NT2/D1 (cell line): ENCODE data around the gene FNDC3B.

Source experiments
- SUZ12 ChIP-seq: IDR thresholded peaks from 2 replicates; pipeline ENCODE4 v1.6.1; 2011; ENCODE audit not compliant: insufficient read length, insufficient read depth; ENCODE audit errors: extremely low read depth
- YY1 ChIP-seq: IDR thresholded peaks from 2 replicates; pipeline ENCODE4 v1.6.1; 2011; ENCODE audit not compliant: insufficient read length, insufficient read depth
- ZNF274 ChIP-seq: IDR thresholded peaks from 2 replicates; pipeline ENCODE4 v1.6.1; 2011; ENCODE audit warnings: mild to moderate bottlenecking, low read depth, low read length

DNA sequence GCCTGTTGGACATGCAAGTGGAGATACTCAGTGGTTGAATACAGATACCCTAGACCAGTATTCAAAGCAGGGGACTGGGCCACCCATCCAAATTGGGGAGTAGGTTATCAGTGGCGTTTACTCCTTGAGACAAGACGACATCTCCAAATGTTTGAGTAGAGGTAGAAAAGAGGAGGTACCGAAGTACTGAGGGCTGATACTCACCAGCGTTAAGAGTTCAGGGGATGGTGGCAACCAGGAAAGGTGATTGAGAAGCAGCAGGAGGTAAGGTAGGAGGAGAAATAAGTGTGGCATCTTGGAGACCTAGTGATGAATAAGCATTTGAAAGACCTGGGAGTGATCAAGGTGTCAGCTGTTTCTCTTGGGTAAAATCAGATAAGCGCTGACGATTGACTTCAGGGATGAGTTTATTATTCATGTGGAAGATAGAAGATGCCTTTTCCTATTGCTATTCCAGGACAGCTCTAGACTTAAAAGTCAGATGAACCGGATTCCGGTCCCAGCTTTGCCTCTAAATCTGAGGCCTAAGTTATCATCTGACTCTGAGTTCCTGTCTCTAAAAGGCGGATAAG lies 312.6 kb downstream of the FNDC3B start:
- TF ChIP-seq ZNF274: no peak
- no peak for TF ChIP-seq YY1
- no peak for TF ChIP-seq SUZ12
